Caco-2 (cell line): ENCODE results near the gene ATP5ME. TPM values are rescaled to one million over a fixed set of nuclear protein-coding genes. Genes with fewer than 3 reads are reported as not detected.

ENCODE experiments used
- BruUV-seq: library from RNA; stranded (reverse); fragments of 400-500 nt; replicated peaks from 2 replicates; lab custom pipeline; 2021; lab: Mats Ljungman, UMichigan
- CTCF ChIA-PET: fragments of 300-600 bp; sonication (Branson Sonifier 250); formaldehyde crosslinking; loops from one replicate; lab custom pipeline; 2022; ENCODE audit warnings: antibody characterized with exemption; lab: Charles Lee
- POLR2A ChIA-PET: fragments of 300-600 bp; sonication (Branson Sonifier 250); formaldehyde crosslinking; loops from one replicate; lab custom pipeline; 2022; ENCODE audit warnings: antibody characterized with exemption; lab: Charles Lee
- DNase-seq, 2 experiments: peaks; one replicate each; pipeline versions ENCODE4 v3.0.0 to v3.0.0-alpha.2; 2020 to 2022
- H3K27me3 ChIP-seq: replicated peaks from 2 replicates; pipeline ENCODE4 v1.6.0; 2011; ENCODE audit warnings: low read length; ENCODE audit not compliant: control insufficient read depth, insufficient read depth
- H3K36me3 ChIP-seq: 2 replicates; pipeline ENCODE4 v1.5.1; 2011; ENCODE audit warnings: low read length; ENCODE audit not compliant: control insufficient read depth, insufficient read depth
- H3K4me1 ChIP-seq: fragments of 250-450 bp; sonication (Bioruptor Pico); 2 replicates; pipeline ENCODE4 v1.5.1; 2020; ENCODE audit warnings: mild to moderate bottlenecking
- H3K4me3 ChIP-seq: 2 replicates; pipeline ENCODE4 v1.5.1; 2011; ENCODE audit warnings: low read depth, mild to moderate bottlenecking, control low read depth, low read length
- H3K9me3 ChIP-seq: fragments of 250-450 bp; sonication (Bioruptor Pico); 2 replicates; pipeline ENCODE4 v1.5.1; 2020; ENCODE audit warnings: mild to moderate bottlenecking, moderate library complexity
- H3K27ac Mint-ChIP-seq: one replicate; pipeline ENCODE4 v1.8.0; 2022; ENCODE audit warnings: mixed read lengths; ENCODE audit not compliant: unreplicated experiment
- H3K27me3 Mint-ChIP-seq: one replicate; pipeline ENCODE4 v1.8.0; 2022; ENCODE audit warnings: mixed read lengths; ENCODE audit not compliant: insufficient read depth, unreplicated experiment
- H3K36me3 Mint-ChIP-seq: one replicate; pipeline ENCODE4 v1.8.0; 2022; ENCODE audit warnings: mild to moderate bottlenecking, mixed read lengths; ENCODE audit not compliant: insufficient read depth, unreplicated experiment
- H3K4me1 Mint-ChIP-seq: one replicate; pipeline ENCODE4 v1.8.0; 2022; ENCODE audit warnings: low read depth, mixed read lengths; ENCODE audit not compliant: unreplicated experiment
- H3K4me3 Mint-ChIP-seq: one replicate; pipeline ENCODE4 v1.8.0; 2022; ENCODE audit warnings: mild to moderate bottlenecking, moderate library complexity, mixed read lengths; ENCODE audit not compliant: unreplicated experiment
- H3K9me3 Mint-ChIP-seq: one replicate; pipeline ENCODE4 v1.8.0; 2022; ENCODE audit warnings: mixed read lengths; ENCODE audit not compliant: unreplicated experiment
- intact Hi-C: fragments of 100-400 bp; cut with micrococcal nuclease; formaldehyde crosslinking; loops from one replicate; pipeline ENCODE4 v1.10.0; 2022; ENCODE audit not compliant: unreplicated experiment
- total RNA-seq: library from RNA; stranded (reverse); gene quantifications from 2 replicates; pipeline ENCODE4 v1.2.3, GENCODE V29; 2022
- TF ChIP-seq, protein P1 (sequence below), 2 experiments: fragments of 200-600 bp in 1 of 2; IDR thresholded peaks; 1 replicate in 1 of 2; 2 replicates in 1 of 2; pipeline versions ENCODE4 v1.5.1 to v1.8.0; 2011 to 2022; ENCODE audit warnings: antibody characterized with exemption in 1 of 2, control low read depth in 1 of 2, inconsistent platforms in 1 of 2, low read depth in 1 of 2, low read length in 1 of 2, mild to moderate bottlenecking in 1 of 2, moderate library complexity in 1 of 2; ENCODE audit not compliant: insufficient read depth in 1 of 2, severe bottlenecking in 1 of 2, unreplicated experiment in 1 of 2

ATP5ME gene
- total RNA-seq, 1 experiment from 2014 or later, result 244 TPM

DNA sequence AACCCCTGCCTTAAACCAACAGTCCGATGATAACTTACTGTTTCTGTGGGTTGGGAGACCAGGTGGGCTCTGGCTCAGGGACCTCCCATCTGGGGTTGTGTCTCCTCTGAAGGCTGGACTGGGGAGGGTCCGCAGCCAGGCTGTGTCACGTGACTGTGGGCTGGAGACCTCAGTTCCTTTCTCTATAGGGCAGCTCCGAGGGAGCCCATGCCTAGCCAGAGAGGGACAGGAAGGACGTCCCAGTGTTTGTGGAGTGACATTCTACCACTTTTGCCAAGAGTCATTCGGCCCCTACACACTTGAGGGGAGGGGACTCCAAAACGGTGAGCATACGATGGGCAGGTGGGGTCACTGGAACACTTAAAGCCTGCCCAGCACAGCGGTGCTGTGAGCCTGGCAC, 36.0 kb upstream of the ATP5ME start:
- ChIA-PET POLR2A (no interaction called here), CTCF (no interaction called here)
- H3K27me3 ChIP-seq, result no peaks in the 10 kb centered on the region
- Mint-ChIP-seq H3K4me1 (no peaks in the 10 kb centered on the region), H3K9me3 (no peaks in the 10 kb centered on the region), H3K4me3 (no peak overlapping the region), H3K27ac (no peak overlapping the region), H3K36me3 (peaks cover 35% of the 10 kb centered on the region), H3K27me3 (no peaks in the 10 kb centered on the region)
- no peak overlapping the region for H3K4me3 ChIP-seq
- BruUV-seq, result no TSS peak
- no peaks in the 10 kb centered on the region for H3K4me1 ChIP-seq
- TF ChIP-seq, protein P1, sequence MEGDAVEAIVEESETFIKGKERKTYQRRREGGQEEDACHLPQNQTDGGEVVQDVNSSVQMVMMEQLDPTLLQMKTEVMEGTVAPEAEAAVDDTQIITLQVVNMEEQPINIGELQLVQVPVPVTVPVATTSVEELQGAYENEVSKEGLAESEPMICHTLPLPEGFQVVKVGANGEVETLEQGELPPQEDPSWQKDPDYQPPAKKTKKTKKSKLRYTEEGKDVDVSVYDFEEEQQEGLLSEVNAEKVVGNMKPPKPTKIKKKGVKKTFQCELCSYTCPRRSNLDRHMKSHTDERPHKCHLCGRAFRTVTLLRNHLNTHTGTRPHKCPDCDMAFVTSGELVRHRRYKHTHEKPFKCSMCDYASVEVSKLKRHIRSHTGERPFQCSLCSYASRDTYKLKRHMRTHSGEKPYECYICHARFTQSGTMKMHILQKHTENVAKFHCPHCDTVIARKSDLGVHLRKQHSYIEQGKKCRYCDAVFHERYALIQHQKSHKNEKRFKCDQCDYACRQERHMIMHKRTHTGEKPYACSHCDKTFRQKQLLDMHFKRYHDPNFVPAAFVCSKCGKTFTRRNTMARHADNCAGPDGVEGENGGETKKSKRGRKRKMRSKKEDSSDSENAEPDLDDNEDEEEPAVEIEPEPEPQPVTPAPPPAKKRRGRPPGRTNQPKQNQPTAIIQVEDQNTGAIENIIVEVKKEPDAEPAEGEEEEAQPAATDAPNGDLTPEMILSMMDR (IDR thresholded peaks at IDR 0.05; ENCODE audit: insufficient read depth in 1 of 2, low read depth in 1 of 2, low read length in 1 of 2, severe bottlenecking in 1 of 2, unreplicated experiment in 1 of 2), result no peak
- H3K9me3 ChIP-seq, result no peaks in the 10 kb centered on the region
- DNase-seq, result no peak
- intact Hi-C loops, result no loop called here
- peaks cover 1% of the 10 kb centered on the region; the same call in 1 of the 2 replicates for H3K36me3 ChIP-seq

DNA sequence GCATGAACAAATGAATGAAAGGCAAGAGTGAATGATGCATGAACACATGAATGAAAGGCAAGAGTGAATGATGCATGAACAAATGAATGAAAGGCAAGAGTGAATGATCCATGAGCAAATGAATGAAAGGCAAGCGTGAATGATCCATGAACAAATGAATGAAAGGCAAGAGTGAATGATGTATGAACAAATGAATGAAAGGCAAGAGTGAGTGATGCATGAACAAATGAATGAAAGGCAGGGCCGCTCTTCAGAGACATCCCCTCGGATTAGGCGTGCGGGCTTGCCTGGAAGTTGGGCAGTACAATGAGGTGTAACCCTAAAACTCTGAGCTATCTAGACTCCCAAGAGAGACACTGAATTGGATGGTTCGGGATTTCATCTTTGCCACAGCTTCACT, 35.3 kb upstream of the ATP5ME start:
- Histone ChIP-seq H3K9me3 (no peaks in the 10 kb centered on the region), H3K27me3 (no peaks in the 10 kb centered on the region), H3K4me1 (no peaks in the 10 kb centered on the region), H3K36me3 (peaks cover 1% of the 10 kb centered on the region; the same call in 1 of the 2 replicates), H3K4me3 (no peak overlapping the region)
- H3K27me3 Mint-ChIP-seq, result no peaks in the 10 kb centered on the region
- H3K4me1 Mint-ChIP-seq, result no peaks in the 10 kb centered on the region
- BruUV-seq, result TSS peak; percentile 60
- POLR2A ChIA-PET, result no interaction called here
- no peak overlapping the region for H3K27ac Mint-ChIP-seq
- no peaks in the 10 kb centered on the region for H3K9me3 Mint-ChIP-seq
- TF ChIP-seq, protein P1 (IDR thresholded peaks at IDR 0.05; ENCODE audit: insufficient read depth in 1 of 2, low read depth in 1 of 2, low read length in 1 of 2, severe bottlenecking in 1 of 2, unreplicated experiment in 1 of 2), result no peak
- no peak for DNase-seq
- intact Hi-C loops, result no loop called here
- H3K4me3 Mint-ChIP-seq, result no peak overlapping the region
- H3K36me3 Mint-ChIP-seq, result peaks cover 38% of the 10 kb centered on the region
- CTCF ChIA-PET, result no interaction called here

DNA sequence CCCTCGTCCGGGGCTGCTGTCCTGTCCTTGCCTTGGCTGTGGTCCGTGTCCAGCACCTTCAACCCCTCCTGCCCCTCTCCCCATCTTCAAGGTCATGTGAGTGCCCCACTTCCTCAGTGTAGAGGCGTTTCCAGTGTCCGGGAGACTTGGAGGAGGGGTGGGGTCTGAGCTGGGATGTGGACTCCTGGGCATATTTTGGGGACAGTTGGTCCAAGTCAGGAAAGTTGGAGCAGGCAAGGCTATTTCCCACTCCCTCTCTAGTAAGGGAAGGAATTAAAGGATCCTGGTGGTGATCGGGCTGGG, 34.5 kb upstream of the ATP5ME start:
- Mint-ChIP-seq H3K27me3 (no peaks in the 10 kb centered on the region), H3K4me3 (no peak overlapping the region), H3K36me3 (peaks cover 35% of the 10 kb centered on the region), H3K9me3 (no peaks in the 10 kb centered on the region), H3K4me1 (no peaks in the 10 kb centered on the region), H3K27ac (no peak overlapping the region)
- no TSS peak for BruUV-seq
- TF ChIP-seq, protein P1 (IDR thresholded peaks at IDR 0.05; ENCODE audit: insufficient read depth in 1 of 2, low read depth in 1 of 2, low read length in 1 of 2, severe bottlenecking in 1 of 2, unreplicated experiment in 1 of 2), result no peak
- ChIA-PET CTCF (no interaction called here), POLR2A (no interaction called here)
- no peaks in the 10 kb centered on the region for H3K27me3 ChIP-seq
- intact Hi-C loops, result no loop called here
- DNase-seq, result peak in 1 of 2 experiments; percentile 24
- no peaks in the 10 kb centered on the region for H3K4me1 ChIP-seq
- H3K9me3 ChIP-seq, result no peaks in the 10 kb centered on the region
- H3K4me3 ChIP-seq, result no peak overlapping the region
- H3K36me3 ChIP-seq, result peaks cover 1% of the 10 kb centered on the region; the same call in 1 of the 2 replicates
